ENCODE data around the gene MBD2. TPM values are rescaled to one million over a fixed set of nuclear protein-coding genes. Genes with fewer than 3 reads are reported as not detected.

MBD2 gene
- total RNA-seq, 2 experiments from 2014 or later: 131 to 140 TPM

DNA sequence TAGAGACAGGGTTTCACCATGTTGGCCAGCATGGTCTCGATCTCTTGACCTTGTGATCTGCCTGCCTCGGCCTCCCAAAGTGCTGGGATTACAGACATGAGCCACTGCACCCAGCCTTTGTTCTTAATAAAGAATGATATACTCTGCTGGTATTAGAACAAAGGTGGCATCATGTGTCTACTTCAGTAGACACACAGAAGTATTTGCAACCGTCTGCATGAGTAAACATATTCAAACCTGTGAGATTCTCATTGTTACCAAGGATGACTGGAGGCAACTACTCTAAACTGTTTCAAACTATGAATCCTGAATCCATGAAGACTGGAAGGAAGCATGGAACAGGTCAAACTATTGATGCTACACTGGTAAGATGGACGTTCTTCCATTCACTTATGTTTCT, 32.1 kb downstream of the MBD2 start:
- no peaks in the 10 kb centered on the region for H3K9me3 Mint-ChIP-seq
- intact Hi-C loops (cut with micrococcal nuclease): no loop called here
- H3K36me3 Mint-ChIP-seq: peaks cover 16% of the 10 kb centered on the region
- ChIA-PET CTCF (no interaction called here), POLR2A (no interaction called here)
- no peak overlapping the region for H3K27ac Mint-ChIP-seq
- no peak for DNase-seq
- H3K4me3 Mint-ChIP-seq: no peak overlapping the region
- H3K4me1 Mint-ChIP-seq (ENCODE audit: low read depth): peaks cover 2% of the 10 kb centered on the region
- no peaks in the 10 kb centered on the region for H3K27me3 Mint-ChIP-seq

- intact Hi-C loops (cut with micrococcal nuclease): no loop called here
- H3K4me1 Mint-ChIP-seq (ENCODE audit: low read depth): peaks cover 2% of the 10 kb centered on the region
- ChIA-PET CTCF (no interaction called here), POLR2A (no interaction called here)
- H3K27me3 Mint-ChIP-seq: no peaks in the 10 kb centered on the region
- no peak overlapping the region for H3K4me3 Mint-ChIP-seq
- peaks cover 22% of the 10 kb centered on the region for H3K36me3 Mint-ChIP-seq
- no peak overlapping the region for H3K27ac Mint-ChIP-seq
- no peaks in the 10 kb centered on the region for H3K9me3 Mint-ChIP-seq
- no peak for DNase-seq
These were observed 33.1 kb downstream of the MBD2 start for GRCh38 chr18:54191352-54191751.

DNA sequence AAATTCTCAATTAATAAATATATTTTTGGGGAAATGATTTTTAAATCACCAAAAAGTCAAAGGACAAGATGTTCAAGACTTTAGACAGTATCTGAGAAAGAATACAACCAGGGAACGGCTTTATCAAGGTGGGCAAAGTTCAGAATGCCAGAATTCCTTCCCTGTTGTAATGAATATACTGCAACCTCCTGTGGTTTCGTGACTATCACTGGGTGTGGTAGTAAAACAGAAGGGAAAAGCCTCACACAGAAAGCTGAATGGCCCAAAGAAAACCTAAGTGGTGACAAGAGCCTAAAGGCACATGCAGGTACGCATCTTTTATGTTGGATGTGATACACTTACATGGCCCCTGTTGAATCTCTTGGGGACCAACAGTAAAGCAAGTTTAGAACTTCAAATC, 37.1 kb downstream of the MBD2 start:
- H3K36me3 Mint-ChIP-seq: peaks cover 16% of the 10 kb centered on the region
- ChIA-PET CTCF (no interaction called here), POLR2A (no interaction called here)
- intact Hi-C loops (cut with micrococcal nuclease): loop anchor here (10.0 kb wide), 1 partner anchor 527 kb away; no protein-coding TSS in a partner anchor
- H3K27me3 Mint-ChIP-seq: no peaks in the 10 kb centered on the region
- no peak for DNase-seq
- H3K27ac Mint-ChIP-seq: no peak overlapping the region
- H3K4me1 Mint-ChIP-seq (ENCODE audit: low read depth): peaks cover 2% of the 10 kb centered on the region
- no peak overlapping the region for H3K4me3 Mint-ChIP-seq
- no peaks in the 10 kb centered on the region for H3K9me3 Mint-ChIP-seq

- no peaks in the 10 kb centered on the region for H3K27me3 Mint-ChIP-seq
- ChIA-PET CTCF (interaction anchor here (0.7 kb wide), 1 partner anchor 664 kb away, joined by 3 read pairs; no protein-coding TSS in a partner anchor), POLR2A (no interaction called here)
- H3K27ac Mint-ChIP-seq: no peak overlapping the region
- peaks cover 17% of the 10 kb centered on the region for H3K36me3 Mint-ChIP-seq
- no peak overlapping the region for H3K4me3 Mint-ChIP-seq
- DNase-seq: no peak
- no peaks in the 10 kb centered on the region for H3K9me3 Mint-ChIP-seq
- H3K4me1 Mint-ChIP-seq (ENCODE audit: low read depth): peaks cover 2% of the 10 kb centered on the region
- intact Hi-C loops (cut with micrococcal nuclease): loop anchor here (10.0 kb wide), 1 partner anchor 530 kb away; no protein-coding TSS in a partner anchor
These were observed 39.6 kb downstream of the MBD2 start for GRCh38 chr18:54184836-54185235.

- H3K36me3 Mint-ChIP-seq: peaks cover 15% of the 10 kb centered on the region
- H3K4me1 Mint-ChIP-seq (ENCODE audit: low read depth): peaks cover 2% of the 10 kb centered on the region
- no peak overlapping the region for H3K27ac Mint-ChIP-seq
- no peaks in the 10 kb centered on the region for H3K27me3 Mint-ChIP-seq
- H3K9me3 Mint-ChIP-seq: no peaks in the 10 kb centered on the region
- no peak for DNase-seq
- intact Hi-C loops (cut with micrococcal nuclease): loop anchor here (10.0 kb wide), 1 partner anchor 531 kb away; no protein-coding TSS in a partner anchor
- no peak overlapping the region for H3K4me3 Mint-ChIP-seq
- ChIA-PET CTCF (interaction anchor here (0.6 to 1.7 kb wide), 3 partner anchors 8 to 87 kb away, joined by 3 to 6 read pairs (median 3); no protein-coding TSS in a partner anchor), POLR2A (interaction anchor here (1.0 to 1.2 kb wide), 2 partner anchors 24 to 40 kb away, joined by 3 read pairs; no protein-coding TSS in a partner anchor)
These were observed 41.1 kb downstream of the MBD2 start for GRCh38 chr18:54183390-54183789.

DNA sequence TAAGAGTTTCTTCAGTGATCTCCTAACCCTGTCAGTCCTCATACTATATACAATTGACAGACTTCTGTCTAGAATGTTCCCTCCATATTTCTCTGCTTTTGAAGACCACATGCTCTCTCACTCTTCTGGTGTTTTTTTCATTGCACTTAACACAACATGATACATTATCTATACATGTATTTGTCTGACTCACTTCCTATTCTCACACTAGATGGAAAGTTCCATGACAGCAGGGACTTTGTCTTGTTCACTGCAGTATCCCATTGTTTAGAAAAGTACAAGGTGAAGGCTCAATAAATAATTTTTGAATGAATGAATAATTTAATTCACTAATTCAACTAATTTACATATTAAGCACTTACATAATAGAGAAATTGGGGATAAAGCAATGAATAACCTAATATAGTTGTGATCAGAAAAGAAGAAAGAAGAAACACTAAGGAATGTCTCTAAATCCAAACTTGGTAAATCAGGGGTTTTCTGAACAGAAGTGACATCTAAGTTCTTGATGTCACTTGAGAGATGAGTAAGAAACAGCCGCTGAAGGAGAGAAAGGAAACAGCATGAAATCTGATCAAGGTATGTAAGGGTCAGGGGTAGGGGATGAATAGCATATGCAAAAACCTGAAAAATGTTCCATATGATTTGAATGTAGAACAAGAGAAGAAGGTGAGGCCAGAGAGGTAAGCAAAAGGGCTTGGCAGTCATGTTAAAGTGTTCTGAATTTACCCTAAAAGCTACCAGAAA, 42.4 kb downstream of the MBD2 start:
- peaks cover 9% of the 10 kb centered on the region for H3K36me3 Mint-ChIP-seq
- ChIA-PET POLR2A (interaction anchor here (1.0 to 1.2 kb wide), 2 partner anchors 41 to 43 kb away, joined by 3 read pairs; no protein-coding TSS in a partner anchor), CTCF (interaction anchor here (1.2 kb wide), 1 partner anchor 88 kb away, joined by 4 read pairs; no protein-coding TSS in a partner anchor)
- peaks cover 3% of the 10 kb centered on the region for H3K4me1 Mint-ChIP-seq (ENCODE audit: low read depth)
- no peaks in the 10 kb centered on the region for H3K9me3 Mint-ChIP-seq
- H3K4me3 Mint-ChIP-seq: no peak overlapping the region
- intact Hi-C loops (cut with micrococcal nuclease): loop anchor here (1.0 to 10.0 kb wide), 8 partner anchors 19 to 533 kb away; no protein-coding TSS in a partner anchor
- no peak for DNase-seq
- H3K27me3 Mint-ChIP-seq: no peaks in the 10 kb centered on the region
- H3K27ac Mint-ChIP-seq: no peak overlapping the region

DNA sequence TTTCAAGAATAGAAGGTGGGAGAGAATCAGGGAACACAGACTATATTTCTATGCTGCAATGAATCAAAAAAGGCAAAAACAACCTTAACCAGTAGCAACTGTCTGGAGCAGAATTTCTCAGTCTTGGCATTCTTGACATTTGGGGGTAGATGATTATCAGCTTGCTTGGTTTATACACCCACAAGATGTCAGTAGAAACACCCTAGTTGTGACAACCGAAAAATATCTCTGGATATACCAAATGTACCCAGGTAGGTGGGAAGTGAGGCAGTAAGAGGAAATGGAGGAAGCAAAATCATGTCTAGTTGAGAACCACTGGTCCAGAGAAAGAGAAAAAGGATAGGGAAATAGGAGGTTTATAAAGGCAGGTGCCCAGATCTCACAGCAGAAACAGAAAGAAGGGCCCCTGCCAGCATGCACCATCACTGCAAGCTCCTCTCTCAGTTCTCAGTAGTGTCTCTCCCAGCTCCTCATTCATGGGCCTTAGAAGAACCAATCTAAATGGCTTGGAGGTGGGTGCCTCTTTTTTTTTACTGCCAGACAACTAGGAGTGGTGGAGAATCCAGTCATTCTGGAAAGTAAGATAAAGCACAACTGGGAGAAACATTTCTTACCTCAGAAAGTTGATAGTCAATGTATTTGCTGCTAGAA, 50.4 kb downstream of the MBD2 start:
- peaks cover 10% of the 10 kb centered on the region for H3K36me3 Mint-ChIP-seq
- intact Hi-C loops (cut with micrococcal nuclease): loop anchor here (1.0 to 2.0 kb wide), 4 partner anchors 8 to 111 kb away; no protein-coding TSS in a partner anchor

DNA sequence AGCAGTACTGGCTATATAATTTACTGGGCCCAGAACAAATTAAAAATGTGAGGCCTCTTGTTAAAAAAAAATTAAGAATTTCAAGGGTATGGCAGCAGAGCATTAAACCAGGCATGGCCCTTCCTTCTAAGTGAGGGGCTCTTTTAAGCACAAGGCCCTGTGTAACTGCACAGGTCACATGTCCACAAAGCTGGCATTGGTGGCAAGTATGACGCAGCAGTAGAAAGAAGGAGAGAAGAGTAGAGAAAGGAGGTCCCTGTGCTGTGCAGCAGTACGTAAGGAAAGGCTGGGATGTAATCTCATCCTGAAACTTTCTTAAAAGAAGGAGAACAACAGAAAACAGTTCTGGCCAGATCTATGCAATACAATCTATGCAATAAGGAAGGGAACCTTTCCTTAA, 51.2 kb downstream of the MBD2 start:
- POLR2A ChIA-PET: interaction anchor here (1.1 to 1.5 kb wide), 4 partner anchors 10 to 50 kb away, joined by 4 to 7 read pairs (median 6); no protein-coding TSS in a partner anchor
- no peaks in the 10 kb centered on the region for H3K9me3 Mint-ChIP-seq
- peaks cover 48% of the 10 kb centered on the region for H3K4me1 Mint-ChIP-seq (ENCODE audit: low read depth)
- intact Hi-C loops (cut with micrococcal nuclease): no loop called here
- H3K27ac Mint-ChIP-seq: peak overlapping the region; percentile 79
- H3K27me3 Mint-ChIP-seq: no peaks in the 10 kb centered on the region
- H3K36me3 Mint-ChIP-seq: peaks cover 11% of the 10 kb centered on the region
- no peak for DNase-seq
- CTCF ChIA-PET: interaction anchor here (1.0 to 1.3 kb wide), 4 partner anchors 50 to 219 kb away, joined by 3 to 6 read pairs (median 3); no protein-coding TSS in a partner anchor
- no peak overlapping the region for H3K4me3 Mint-ChIP-seq

More for the DNA sequence above, 50.4 kb downstream of the MBD2 start:
- H3K27ac Mint-ChIP-seq: peak overlapping the region; percentile 79
- H3K4me3 Mint-ChIP-seq: no peak overlapping the region
- no peaks in the 10 kb centered on the region for H3K9me3 Mint-ChIP-seq
- peak; percentile 26 for DNase-seq
- POLR2A ChIA-PET: interaction anchor here (0.6 to 1.5 kb wide), 5 partner anchors 11 to 202 kb away, joined by 3 to 7 read pairs (median 5); no protein-coding TSS in a partner anchor
- H3K27me3 Mint-ChIP-seq: no peaks in the 10 kb centered on the region
- CTCF ChIA-PET: interaction anchor here (1.1 to 1.3 kb wide), 4 partner anchors 49 to 218 kb away, joined by 3 to 6 read pairs (median 3); no protein-coding TSS in a partner anchor
- H3K4me1 Mint-ChIP-seq (ENCODE audit: low read depth): peaks cover 47% of the 10 kb centered on the region

GRCh38 chr18:54169431-54170403, 54.8 kb downstream of the MBD2 start:
- ChIA-PET POLR2A (no interaction called here), CTCF (no interaction called here)
- Mint-ChIP-seq H3K36me3 (peaks cover 13% of the 10 kb centered on the region), H3K4me1 (ENCODE audit: low read depth) (peaks cover 28% of the 10 kb centered on the region), H3K27ac (no peak overlapping the region), H3K9me3 (no peaks in the 10 kb centered on the region), H3K4me3 (no peak overlapping the region), H3K27me3 (no peaks in the 10 kb centered on the region)
- DNase-seq: no peak
- intact Hi-C loops (cut with micrococcal nuclease): no loop called here

DNA sequence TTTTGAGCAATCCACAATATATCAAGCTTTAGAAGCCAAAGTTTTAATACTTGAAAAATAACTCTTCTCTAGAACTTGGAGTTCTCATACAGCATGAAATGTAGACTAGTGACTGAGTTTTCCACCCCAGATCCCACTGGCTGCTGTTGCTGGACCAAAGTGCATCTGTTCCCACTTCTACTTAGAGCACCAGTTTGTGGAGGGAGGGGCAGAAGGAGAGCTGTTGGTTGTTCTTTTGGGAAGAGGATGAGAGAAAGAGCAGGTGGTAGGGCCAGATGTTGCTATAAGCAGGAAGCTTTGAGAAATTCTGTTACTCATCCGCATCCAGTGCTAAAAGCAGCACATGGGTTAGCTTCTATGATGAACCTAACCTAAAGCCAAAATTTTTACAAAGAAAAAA, 59.0 kb downstream of the MBD2 start:
- H3K4me1 Mint-ChIP-seq (ENCODE audit: low read depth): peaks cover 25% of the 10 kb centered on the region

DNA sequence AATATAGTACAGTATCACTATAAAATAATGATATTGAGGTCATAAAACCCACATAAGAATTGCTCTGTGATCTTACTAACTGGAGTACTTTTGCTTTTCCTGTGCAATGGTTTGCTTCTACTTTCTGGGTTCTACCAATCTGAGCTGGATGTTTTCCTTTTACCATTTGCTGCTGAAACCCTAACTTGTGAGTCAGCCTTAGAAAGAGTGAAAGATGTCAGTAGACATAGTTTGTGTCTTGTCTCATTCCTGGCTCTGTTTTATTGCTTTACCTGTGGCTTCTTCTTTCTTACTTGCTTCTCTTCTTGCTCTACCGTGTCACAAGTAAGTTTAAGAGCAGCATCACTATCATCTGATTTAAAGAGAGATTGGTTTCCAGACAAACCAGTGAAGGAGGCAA, 61.0 kb downstream of the MBD2 start:
- Mint-ChIP-seq H3K36me3 (peaks cover 47% of the 10 kb centered on the region), H3K27me3 (no peaks in the 10 kb centered on the region), H3K9me3 (no peaks in the 10 kb centered on the region), H3K4me1 (ENCODE audit: low read depth) (peaks cover 22% of the 10 kb centered on the region), H3K27ac (peak overlapping the region; percentile 85), H3K4me3 (no peak overlapping the region)
- intact Hi-C loops (cut with micrococcal nuclease): loop anchor here (1.0 kb wide), 6 partner anchors 14 to 122 kb away; no protein-coding TSS in a partner anchor
- POLR2A ChIA-PET: interaction anchor here (0.5 to 1.3 kb wide), 3 partner anchors 10 to 92 kb away, joined by 4 to 7 read pairs (median 6); no protein-coding TSS in a partner anchor
- CTCF ChIA-PET: no interaction called here
- DNase-seq: no peak

More for the DNA sequence above, 59.0 kb downstream of the MBD2 start:
- Mint-ChIP-seq H3K27me3 (no peaks in the 10 kb centered on the region), H3K36me3 (peaks cover 33% of the 10 kb centered on the region), H3K4me3 (no peak overlapping the region), H3K9me3 (no peaks in the 10 kb centered on the region), H3K27ac (no peak overlapping the region)
- ChIA-PET POLR2A (interaction anchor here (0.8 to 1.7 kb wide), 2 partner anchors 17 to 58 kb away, joined by 3 to 4 read pairs; no protein-coding TSS in a partner anchor), CTCF (interaction anchor here (0.7 to 1.5 kb wide), 3 partner anchors 16 to 105 kb away, joined by 3 to 4 read pairs (median 3); no protein-coding TSS in a partner anchor)
- intact Hi-C loops (cut with micrococcal nuclease): no loop called here
- DNase-seq: no peak
